Hepatocyte (in vitro differentiated cells): Measurements from ENCODE around the gene GRIN2B. TPM values are rescaled to one million over a fixed set of nuclear protein-coding genes. Genes with fewer than 3 reads are reported as not detected.
A peak's percentile ranks its signal among the peaks of the same experiment; 100 is the strongest.

Source experiments
- DNase-seq: peaks from one replicate; pipeline ENCODE4 v3.0.0-alpha.2; 2016; ENCODE audit warnings: low spot score
- H2AFZ ChIP-seq: fragments of 200-600 bp; sonication (generic); 2 replicates; pipeline ENCODE4 v1.6.0; 2016; ENCODE audit warnings: antibody characterized with exemption, mild to moderate bottlenecking
- H3K27ac ChIP-seq: fragments of 200-600 bp; sonication (generic); 2 replicates; pipeline ENCODE4 v1.5.1; 2016; ENCODE audit warnings: mild to moderate bottlenecking
- H3K27me3 ChIP-seq: fragments of 200-600 bp; sonication (generic); 2 replicates; pipeline ENCODE4 v1.6.1; 2016
- H3K36me3 ChIP-seq: fragments of 200-600 bp; sonication (generic); replicated peaks from 2 replicates; pipeline ENCODE4 v1.5.1; 2016; ENCODE audit warnings: low read depth; ENCODE audit not compliant: insufficient read depth
- H3K4me1 ChIP-seq: fragments of 200-600 bp; sonication (generic); 2 replicates; pipeline ENCODE4 v1.5.1; 2016; ENCODE audit warnings: mild to moderate bottlenecking, moderate library complexity; ENCODE audit not compliant: insufficient read depth
- H3K4me2 ChIP-seq: fragments of 200-600 bp; sonication (generic); 2 replicates; pipeline ENCODE4 v1.6.0; 2016
- H3K4me3 ChIP-seq: fragments of 200-600 bp; sonication (generic); 2 replicates; pipeline ENCODE4 v1.5.1; 2016; ENCODE audit warnings: mild to moderate bottlenecking
- H3K79me2 ChIP-seq: fragments of 200-600 bp; sonication (generic); 2 replicates; pipeline ENCODE4 v1.6.0; 2017; ENCODE audit warnings: mild to moderate bottlenecking
- H3K9me2 ChIP-seq: fragments of 200-600 bp; sonication (generic); replicated peaks from 2 replicates; pipeline ENCODE4 v1.6.0; 2017; ENCODE audit warnings: mild to moderate bottlenecking; ENCODE audit not compliant: insufficient read depth
- H3K9me3 ChIP-seq: fragments of 200-600 bp; sonication (generic); 2 replicates; pipeline ENCODE4 v1.5.1; 2016; ENCODE audit warnings: low read depth, mild to moderate bottlenecking
- H4K20me1 ChIP-seq: fragments of 200-600 bp; sonication (generic); 2 replicates; pipeline ENCODE4 v1.6.0; 2016; ENCODE audit warnings: mild to moderate bottlenecking; ENCODE audit not compliant: insufficient read depth, poor library complexity, severe bottlenecking
- EZH2 ChIP-seq: fragments of 200-600 bp; sonication (generic); IDR thresholded peaks from 2 replicates; pipeline ENCODE4 v1.6.1; 2016; ENCODE audit warnings: antibody characterized with exemption, mild to moderate bottlenecking, borderline replicate concordance
- EZH2phosphoT487 ChIP-seq: fragments of 200-600 bp; sonication (generic); IDR thresholded peaks from one replicate; pipeline ENCODE4 v1.6.1; 2018; ENCODE audit warnings: antibody characterized with exemption, mild to moderate bottlenecking, low read depth, moderate library complexity; ENCODE audit not compliant: unreplicated experiment, severe bottlenecking
- WGBS: methylation state at CpG from one replicate; pipeline ENCODE4 v1.1.6; 2016; ENCODE audit warnings: low lambda C conversion rate; ENCODE audit errors: missing lambda C conversion rate; 5-methylcytosine and 5-hydroxymethylcytosine counted together
- polyA plus RNA-seq: library from polyadenylated mRNA; unstranded; fragments of >200 nt; fragmentation: Nextera tagmentation; extraction: Ambion mirVana; gene quantifications from 2 replicates; pipeline ENCODE4 v1.2.1, GENCODE V29; 2016
- total RNA-seq: library from RNA; depleted of rRNA; stranded (reverse); fragments of >200 nt; gene quantifications from 2 replicates; pipeline ENCODE4 v1.2.3, GENCODE V29; 2014
- TF ChIP-seq, protein P1 (sequence below): fragments of 200-600 bp; sonication (generic); IDR thresholded peaks from 2 replicates; pipeline ENCODE4 v1.5.1; 2016; ENCODE audit warnings: antibody characterized with exemption, mild to moderate bottlenecking; ENCODE audit not compliant: poor library complexity

The GRIN2B gene
- total and polyA plus RNA-seq, 2 experiments from 2014 or later = 0.60 to 0.75 TPM

DNA sequence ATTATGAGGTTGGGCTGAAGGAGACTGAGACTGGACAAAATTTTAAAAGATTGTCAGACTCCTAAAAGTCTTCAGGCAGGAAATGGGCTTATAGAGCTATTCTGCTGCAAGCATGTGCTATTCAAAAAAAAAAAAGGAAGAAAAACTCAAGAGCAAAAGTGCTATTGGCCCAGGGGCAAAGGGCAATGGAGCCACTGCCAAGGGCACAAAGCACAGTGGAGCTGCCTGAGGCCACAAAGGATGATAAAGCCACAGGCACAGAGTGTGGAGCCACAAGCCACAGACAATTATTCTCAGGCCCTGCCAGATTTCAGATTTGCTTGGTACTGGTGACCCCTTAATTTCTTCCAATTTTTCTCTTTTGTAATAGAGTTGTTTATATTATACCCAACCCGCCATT lies 29.6 kb upstream of the GRIN2B start:
- Histone ChIP-seq H3K27me3 (no peaks in the 10 kb centered on the region), H3K27ac (no peak overlapping the region), H3K9me2 (no peaks in the 10 kb centered on the region), H3K9me3 (no peaks in the 10 kb centered on the region), H3K4me1 (no peaks in the 10 kb centered on the region), H3K4me3 (no peak overlapping the region), H3K36me3 (no peaks in the 10 kb centered on the region), H2AFZ (no peak overlapping the region), H3K4me2 (no peak overlapping the region), H3K79me2 (no peaks in the 10 kb centered on the region), H4K20me1 (no peaks in the 10 kb centered on the region)
- TF ChIP-seq EZH2 (no peak), EZH2phosphoT487 (no peak)
- TF ChIP-seq, protein P1, sequence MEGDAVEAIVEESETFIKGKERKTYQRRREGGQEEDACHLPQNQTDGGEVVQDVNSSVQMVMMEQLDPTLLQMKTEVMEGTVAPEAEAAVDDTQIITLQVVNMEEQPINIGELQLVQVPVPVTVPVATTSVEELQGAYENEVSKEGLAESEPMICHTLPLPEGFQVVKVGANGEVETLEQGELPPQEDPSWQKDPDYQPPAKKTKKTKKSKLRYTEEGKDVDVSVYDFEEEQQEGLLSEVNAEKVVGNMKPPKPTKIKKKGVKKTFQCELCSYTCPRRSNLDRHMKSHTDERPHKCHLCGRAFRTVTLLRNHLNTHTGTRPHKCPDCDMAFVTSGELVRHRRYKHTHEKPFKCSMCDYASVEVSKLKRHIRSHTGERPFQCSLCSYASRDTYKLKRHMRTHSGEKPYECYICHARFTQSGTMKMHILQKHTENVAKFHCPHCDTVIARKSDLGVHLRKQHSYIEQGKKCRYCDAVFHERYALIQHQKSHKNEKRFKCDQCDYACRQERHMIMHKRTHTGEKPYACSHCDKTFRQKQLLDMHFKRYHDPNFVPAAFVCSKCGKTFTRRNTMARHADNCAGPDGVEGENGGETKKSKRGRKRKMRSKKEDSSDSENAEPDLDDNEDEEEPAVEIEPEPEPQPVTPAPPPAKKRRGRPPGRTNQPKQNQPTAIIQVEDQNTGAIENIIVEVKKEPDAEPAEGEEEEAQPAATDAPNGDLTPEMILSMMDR = no peak
- 94% methylated on average over 1 of the region's 1 CpG for WGBS
- DNase-seq = no peak

DNA sequence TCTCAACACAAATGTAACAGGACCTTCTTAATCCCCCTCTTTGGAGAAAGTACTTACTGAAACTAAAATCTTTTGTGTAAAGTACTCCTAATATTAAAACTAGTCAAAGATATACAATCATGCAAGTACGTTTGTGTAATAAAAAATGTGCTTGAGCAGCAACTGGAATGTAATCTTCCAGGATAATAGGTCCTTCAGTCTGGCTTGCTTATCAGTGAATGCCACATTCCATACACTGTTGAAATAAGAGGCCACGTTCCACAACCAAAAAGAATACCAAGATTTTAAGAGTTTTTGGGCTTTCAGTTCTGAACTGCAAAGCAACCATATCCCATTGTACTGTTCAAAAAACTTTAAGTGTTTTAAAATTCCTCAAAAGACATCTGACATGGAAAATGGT lies 26.2 kb upstream of the GRIN2B start:
- Histone ChIP-seq H4K20me1 (no peaks in the 10 kb centered on the region), H3K36me3 (no peaks in the 10 kb centered on the region), H2AFZ (no peak overlapping the region), H3K79me2 (no peaks in the 10 kb centered on the region), H3K4me2 (peak overlapping the region; percentile 16), H3K4me3 (no peak overlapping the region), H3K27me3 (no peaks in the 10 kb centered on the region), H3K27ac (no peak overlapping the region), H3K9me3 (no peaks in the 10 kb centered on the region), H3K9me2 (no peaks in the 10 kb centered on the region), H3K4me1 (no peaks in the 10 kb centered on the region)
- DNase-seq = no peak
- TF ChIP-seq EZH2phosphoT487 (no peak), EZH2 (no peak)
- TF ChIP-seq, protein P1 = no peak
- 9% methylated on average over 2 of the region's 2 CpGs for WGBS

DNA sequence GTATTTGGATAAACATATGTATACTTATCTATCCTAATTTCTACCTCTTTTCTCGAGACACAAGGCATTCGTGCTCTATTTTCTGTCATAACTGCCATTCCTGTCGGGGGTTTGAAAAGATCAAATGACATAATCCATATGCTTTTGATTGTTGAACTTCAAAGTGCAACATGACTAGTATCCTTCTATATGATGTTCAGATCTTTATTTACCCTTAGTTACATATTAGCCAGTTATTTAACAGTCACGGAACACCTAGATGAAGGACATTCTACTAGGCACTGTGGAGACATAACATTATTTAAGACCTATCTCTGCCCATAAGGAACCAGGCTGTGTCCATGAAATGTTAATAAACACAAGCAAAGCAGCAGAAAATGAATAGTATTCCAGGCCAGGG lies 11.2 kb upstream of the GRIN2B start:
- Histone ChIP-seq H3K27me3 (no peaks in the 10 kb centered on the region), H3K36me3 (no peaks in the 10 kb centered on the region), H3K9me2 (no peaks in the 10 kb centered on the region), H3K4me1 (no peaks in the 10 kb centered on the region), H3K79me2 (no peaks in the 10 kb centered on the region), H3K27ac (no peak overlapping the region), H3K9me3 (no peaks in the 10 kb centered on the region), H3K4me2 (no peak overlapping the region), H2AFZ (no peak overlapping the region), H4K20me1 (no peaks in the 10 kb centered on the region), H3K4me3 (no peak overlapping the region)
- TF ChIP-seq, protein P1 = no peak
- TF ChIP-seq EZH2phosphoT487 = no peak
- TF ChIP-seq EZH2 = no peak
- DNase-seq = no peak
- WGBS = 41% methylated on average over 4 of the region's 4 CpGs

DNA sequence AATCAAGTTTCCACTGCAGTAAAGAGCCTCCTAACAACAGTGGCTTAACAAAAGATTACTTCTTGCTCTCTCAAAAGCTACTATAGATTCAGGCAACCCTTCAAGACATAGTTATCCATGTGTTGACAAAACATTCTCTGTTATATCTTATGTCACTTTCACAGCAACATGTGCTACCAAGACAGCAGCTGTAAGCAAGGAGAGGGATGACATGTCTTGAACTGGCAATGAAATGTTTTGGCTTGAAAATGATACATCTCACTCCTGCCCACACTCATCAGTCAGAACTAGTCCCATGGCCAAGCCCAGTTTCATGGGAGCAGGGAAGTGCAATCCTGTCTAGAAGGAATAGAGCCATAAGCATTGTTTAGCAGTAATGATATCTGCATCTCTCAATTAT lies 10.7 kb upstream of the GRIN2B start:
- no peak for DNase-seq
- no peaks in the 10 kb centered on the region for H3K27me3 ChIP-seq
- H4K20me1 ChIP-seq = no peaks in the 10 kb centered on the region
- H3K36me3 ChIP-seq = no peaks in the 10 kb centered on the region
- H3K4me1 ChIP-seq = no peaks in the 10 kb centered on the region
- no peak overlapping the region for H3K4me3 ChIP-seq
- no peaks in the 10 kb centered on the region for H3K79me2 ChIP-seq
- H3K27ac ChIP-seq = no peak overlapping the region
- H2AFZ ChIP-seq = no peak overlapping the region
- TF ChIP-seq, protein P1 = no peak
- no peak for TF ChIP-seq EZH2
- TF ChIP-seq EZH2phosphoT487 = no peak
- H3K4me2 ChIP-seq = no peak overlapping the region
- no peaks in the 10 kb centered on the region for H3K9me2 ChIP-seq
- no peaks in the 10 kb centered on the region for H3K9me3 ChIP-seq
